K562 (cell line): ENCODE measurements around the gene NSUN2. TPM values are rescaled to one million over a fixed set of nuclear protein-coding genes. Genes with fewer than 3 reads are reported as not detected.

Source experiments
- ATAC-seq: fragments of 200-7000 bp; cut with Tn5 transposase; 3 replicates; pipeline ENCODE4 v1.9.1; 2020; ENCODE audit warnings: moderate library complexity
- BruUV-seq: library from RNA; stranded (reverse); fragments of 400-500 nt; replicated peaks from 2 replicates; lab custom pipeline; 2021; lab: Mats Ljungman, UMichigan
- CTCF ChIA-PET: fragments of 300-600 bp; formaldehyde crosslinking; extraction: SDS; loops from one replicate; lab custom pipeline; 2021; ENCODE audit warnings: low intra/inter-chr PET ratio; lab: Yijun Ruan, JAX
- POLR2A ChIA-PET: fragments of 300-600, 350-650 bp; sonication (Branson Sonifier 250); formaldehyde crosslinking; extraction: SDS; loops from one replicate; lab custom pipeline; 2021; ENCODE audit warnings: antibody characterized with exemption, inconsistent platforms; lab: Yijun Ruan, JAX
- DNase-seq, 4 experiments: peaks; one replicate each; pipeline versions ENCODE4 v3.0.0 to v3.0.0-alpha.2; 2011 to 2018; ENCODE audit warnings: low spot score in 3 of 4, mixed read lengths in 3 of 4; ENCODE audit errors: extremely low read depth in 1 of 4
- FAIRE-seq: peaks from 2 replicates; lab custom pipeline; 2011; peaks lifted over from hg19 to GRCh38; lab: Jason Lieb, UNC
- H2AFZ ChIP-seq: 2 replicates; pipeline ENCODE4 v1.6.0; 2011; ENCODE audit warnings: low read depth, low read length, control low read depth, inconsistent platforms
- H3K27ac ChIP-seq: fragments of 200-600 bp; 3 replicates; pipeline ENCODE4 v1.8.0; 2011; ENCODE audit warnings: low read depth, mild to moderate bottlenecking, control low read depth, inconsistent platforms, low read length, moderate library complexity, mixed read lengths; ENCODE audit errors: extremely low read depth
- H3K27me3 ChIP-seq, 2 experiments: fragments of 300-600 bp in 1 of 2; 2 replicates in 1 of 2; 3 replicates in 1 of 2; pipeline versions ENCODE4 v1.6.0 to v1.8.0; 2011; ENCODE audit warnings: inconsistent platforms in 2 of 2, low read length in 2 of 2, mild to moderate bottlenecking in 1 of 2, mixed read lengths in 1 of 2, moderate library complexity in 1 of 2; ENCODE audit not compliant: control insufficient read depth in 2 of 2, insufficient read depth in 2 of 2
- H3K36me3 ChIP-seq: fragments of 300-600 bp; 3 replicates; pipeline ENCODE4 v1.8.0; 2011; ENCODE audit warnings: mild to moderate bottlenecking, low read length, inconsistent platforms; ENCODE audit not compliant: control insufficient read depth, insufficient read depth
- H3K4me1 ChIP-seq, 2 experiments: fragments of 200-600 bp in 1 of 2; replicated peaks in 1 of 2; 2 replicates in 1 of 2; 3 replicates in 1 of 2; pipeline versions ENCODE4 v1.5.1 to v1.8.0; 2011; ENCODE audit warnings: inconsistent platforms in 2 of 2, low read length in 2 of 2, mild to moderate bottlenecking in 1 of 2, mixed read lengths in 1 of 2, moderate library complexity in 1 of 2; ENCODE audit not compliant: control insufficient read depth in 2 of 2, insufficient read depth in 2 of 2
- H3K4me2 ChIP-seq: 2 replicates; pipeline ENCODE4 v1.6.1; 2011; ENCODE audit warnings: low read length, control low read depth, inconsistent platforms, mixed read lengths; ENCODE audit not compliant: insufficient read depth
- H3K4me3 ChIP-seq: fragments of 200-600 bp; sonication (generic), shearing (Covaris generic); 2 replicates; pipeline ENCODE4 v1.5.1; 2016; ENCODE audit warnings: control low read depth, inconsistent platforms
- H3K79me2 ChIP-seq: fragments of 200-600 bp; 3 replicates; pipeline ENCODE4 v1.8.0; 2011; ENCODE audit warnings: low read length, inconsistent platforms; ENCODE audit not compliant: control insufficient read depth, insufficient read depth
- H3K9ac ChIP-seq, 2 experiments: 2 replicates each; pipeline versions ENCODE4 v1.6.0 to v1.6.1; 2011; ENCODE audit warnings: low read depth in 2 of 2, low read length in 2 of 2, control low read depth in 1 of 2, inconsistent platforms in 1 of 2, mild to moderate bottlenecking in 1 of 2, mixed read lengths in 1 of 2; ENCODE audit not compliant: insufficient read depth in 1 of 2
- H3K9me1 ChIP-seq: one replicate; pipeline ENCODE4 v1.6.0; 2011; ENCODE audit warnings: inconsistent platforms, mild to moderate bottlenecking, low read length, moderate library complexity; ENCODE audit not compliant: control insufficient read depth, insufficient read depth
- H3K9me3 ChIP-seq: replicated peaks from 2 replicates; pipeline ENCODE4 v1.5.1; 2011; ENCODE audit warnings: low read depth, low read length, inconsistent platforms; ENCODE audit not compliant: control insufficient read depth, insufficient read depth
- H4K20me1 ChIP-seq: replicated peaks from 2 replicates; pipeline ENCODE4 v1.6.1; 2011; ENCODE audit warnings: low read length, inconsistent platforms, mixed read lengths; ENCODE audit not compliant: control insufficient read depth, insufficient read depth
- IRF2 ChIP-seq: sonication (generic); formaldehyde crosslinking; IDR thresholded peaks from 2 replicates; pipeline ENCODE4 v1.8.1; 2022; ENCODE audit warnings: mild to moderate bottlenecking, missing genetic modification reagents
- PHB ChIP-seq: fragments of 250-450 bp; sonication (Bioruptor Pico); IDR thresholded peaks from 2 replicates; pipeline ENCODE4 v1.5.0; 2021
- PRDM10 ChIP-seq: fragments of 450-650 bp; IDR thresholded peaks from 2 replicates; pipeline ENCODE4 v1.6.1; 2018; ENCODE audit not compliant: partially characterized antibody
- THRA ChIP-seq: fragments of 450-650 bp; IDR thresholded peaks from 2 replicates; pipeline ENCODE4 v1.6.1; 2017; ENCODE audit warnings: mild to moderate bottlenecking, moderate library complexity
- ZBTB7A ChIP-seq: IDR thresholded peaks from 2 replicates; pipeline ENCODE4 v1.6.1; 2011; ENCODE audit warnings: low read depth, mild to moderate bottlenecking, low read length, moderate library complexity, borderline replicate concordance; ENCODE audit not compliant: control insufficient read depth
- ZC3H4 ChIP-seq: sonication (generic); formaldehyde crosslinking; IDR thresholded peaks from 2 replicates; pipeline ENCODE4 v1.9.0; 2021; ENCODE audit warnings: missing genetic modification reagents, borderline replicate concordance
- ZNF780A ChIP-seq: fragments of 250-450 bp; sonication (Bioruptor Pico); IDR thresholded peaks from 2 replicates; pipeline ENCODE4 v1.5.0; 2021; ENCODE audit warnings: mild to moderate bottlenecking
- WGBS: fragments of 100-300 bp; shearing (Covaris generic); methylation state at CpG from one replicate; pipeline ENCODE4 v1.1.6; 2016; ENCODE audit warnings: low coverage, mixed read lengths; ENCODE audit not compliant: insufficient coverage; ENCODE audit errors: missing lambda C conversion rate; 5-methylcytosine and 5-hydroxymethylcytosine counted together
- in situ Hi-C: fragments of 300-500 bp; cut with MboI; formaldehyde crosslinking; loops from 4 replicates; pipeline ENCODE4 v1.15.0; 2018; ENCODE audit warnings: inconsistent platforms, mixed read lengths
- intact Hi-C: fragments of 100-400 bp; cut with micrococcal nuclease; formaldehyde crosslinking; loops from 2 replicates; pipeline ENCODE4 v1.14.2; 2022
- polyA plus RNA-seq, 8 experiments: library from polyadenylated mRNA; depleted of rRNA in 4 of 8; stranded (reverse) in 5 of 8; unstranded in 3 of 8; fragments of >200 nt; fragmentation: Nextera tagmentation in 2 of 8; fragmentation: Illumina TruSeq in 1 of 8; extraction: Ambion mirVana in 2 of 8; extraction: Trizol in 1 of 8; gene quantifications; 2 replicates each; pipeline versions ENCODE4 v1.2.1 to v1.2.3, GENCODE V29; 2011 to 2014; ENCODE audit warnings: inconsistent platforms in 1 of 8, missing spikeins in 1 of 8
- total RNA-seq, 7 experiments: library from RNA; depleted of rRNA in 6 of 7; stranded (reverse); fragments of >200 nt in 6 of 7; fragmentation: Illumina TruSeq in 2 of 7; extraction: Trizol in 2 of 7; gene quantifications; 2 replicates each; pipeline versions ENCODE4 v1.2.1 to v1.2.3, GENCODE V29; 2011 to 2021; ENCODE audit warnings: low replicate concordance in 1 of 7
- TF ChIP-seq, protein P1 (sequence below): sonication (generic); formaldehyde crosslinking; IDR thresholded peaks from 2 replicates; pipeline ENCODE4 v1.8.0; 2022; ENCODE audit warnings: mild to moderate bottlenecking, missing genetic modification reagents

Gene NSUN2
- total and polyA plus RNA-seq, 9 of the 15 experiments (the other 6 are each of a cell fraction or from before 2014, with no cell fraction given) = 9.2 to 167 (median 127) TPM

DNA sequence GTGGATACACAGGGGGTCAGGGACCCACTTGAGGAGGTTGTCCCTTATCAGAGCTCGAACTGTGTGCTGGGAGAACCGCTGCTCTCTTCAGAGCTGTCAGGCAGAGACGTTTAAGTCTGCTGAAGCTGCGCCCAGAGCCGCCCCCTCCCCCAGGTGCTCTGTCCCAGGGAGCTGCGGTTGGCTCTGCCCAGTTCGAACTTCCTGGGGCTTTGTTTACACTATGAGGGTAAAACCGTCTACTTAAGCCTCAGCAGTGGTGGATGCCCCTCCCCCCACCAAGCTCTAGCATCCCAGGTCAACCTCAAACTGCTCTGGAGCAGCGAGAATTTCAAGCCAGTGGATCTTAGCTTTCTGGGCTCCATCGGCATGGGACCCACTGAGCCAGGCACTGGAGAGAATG is 16.3 kb upstream of the NSUN2 start:
- TF ChIP-seq PRDM10 (no peak), ZNF780A (no peak), THRA (no peak), ZC3H4 (CRISPR knock-in tag) (no peak), IRF2 (CRISPR knock-in tag) (no peak), PHB (no peak), ZBTB7A (0 out of 2 replicates have a peak, but pooled peaks have one; percentile 26)
- TF ChIP-seq, protein P1, sequence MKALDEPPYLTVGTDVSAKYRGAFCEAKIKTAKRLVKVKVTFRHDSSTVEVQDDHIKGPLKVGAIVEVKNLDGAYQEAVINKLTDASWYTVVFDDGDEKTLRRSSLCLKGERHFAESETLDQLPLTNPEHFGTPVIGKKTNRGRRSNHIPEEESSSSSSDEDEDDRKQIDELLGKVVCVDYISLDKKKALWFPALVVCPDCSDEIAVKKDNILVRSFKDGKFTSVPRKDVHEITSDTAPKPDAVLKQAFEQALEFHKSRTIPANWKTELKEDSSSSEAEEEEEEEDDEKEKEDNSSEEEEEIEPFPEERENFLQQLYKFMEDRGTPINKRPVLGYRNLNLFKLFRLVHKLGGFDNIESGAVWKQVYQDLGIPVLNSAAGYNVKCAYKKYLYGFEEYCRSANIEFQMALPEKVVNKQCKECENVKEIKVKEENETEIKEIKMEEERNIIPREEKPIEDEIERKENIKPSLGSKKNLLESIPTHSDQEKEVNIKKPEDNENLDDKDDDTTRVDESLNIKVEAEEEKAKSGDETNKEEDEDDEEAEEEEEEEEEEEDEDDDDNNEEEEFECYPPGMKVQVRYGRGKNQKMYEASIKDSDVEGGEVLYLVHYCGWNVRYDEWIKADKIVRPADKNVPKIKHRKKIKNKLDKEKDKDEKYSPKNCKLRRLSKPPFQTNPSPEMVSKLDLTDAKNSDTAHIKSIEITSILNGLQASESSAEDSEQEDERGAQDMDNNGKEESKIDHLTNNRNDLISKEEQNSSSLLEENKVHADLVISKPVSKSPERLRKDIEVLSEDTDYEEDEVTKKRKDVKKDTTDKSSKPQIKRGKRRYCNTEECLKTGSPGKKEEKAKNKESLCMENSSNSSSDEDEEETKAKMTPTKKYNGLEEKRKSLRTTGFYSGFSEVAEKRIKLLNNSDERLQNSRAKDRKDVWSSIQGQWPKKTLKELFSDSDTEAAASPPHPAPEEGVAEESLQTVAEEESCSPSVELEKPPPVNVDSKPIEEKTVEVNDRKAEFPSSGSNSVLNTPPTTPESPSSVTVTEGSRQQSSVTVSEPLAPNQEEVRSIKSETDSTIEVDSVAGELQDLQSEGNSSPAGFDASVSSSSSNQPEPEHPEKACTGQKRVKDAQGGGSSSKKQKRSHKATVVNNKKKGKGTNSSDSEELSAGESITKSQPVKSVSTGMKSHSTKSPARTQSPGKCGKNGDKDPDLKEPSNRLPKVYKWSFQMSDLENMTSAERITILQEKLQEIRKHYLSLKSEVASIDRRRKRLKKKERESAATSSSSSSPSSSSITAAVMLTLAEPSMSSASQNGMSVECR (CRISPR knock-in tag) = no peak
- TF ChIP-seq, all 486 proteins: peak for 1
- BruUV-seq = no TSS peak
- Histone ChIP-seq H3K9me1 (peaks cover 6% of the 10 kb centered on the region), H3K36me3 (peaks cover 15% of the 10 kb centered on the region; the same call in 2 of the 3 replicates), H3K4me3 (no peak overlapping the region), H3K4me2 (peak overlapping the region; percentile 50), H3K27me3 (no peaks in the 10 kb centered on the region), H3K4me1 (peaks cover 10 to 11% of the 10 kb centered on the region in 2 experiments), H2AFZ (peak overlapping the region; percentile 43), H3K9ac (peak overlapping the region in 1 of 2 experiments; percentile 58; a peak in 2 of 4 replicates), H4K20me1 (peaks cover 2% of the 10 kb centered on the region; the same call in 1 of the 2 replicates), H3K27ac (peak overlapping the region; percentile 3; the same call in 2 of the 3 replicates), H3K9me3 (no peaks in the 10 kb centered on the region), H3K79me2 (peaks cover 3% of the 10 kb centered on the region; the same call in 2 of the 3 replicates)
- intact Hi-C loops = no loop called here
- in situ Hi-C loops = no loop called here
- POLR2A ChIA-PET = interaction anchor here (0.7 to 1.2 kb wide), 3 partner anchors 14 to 24 kb away, joined by 3 to 4 read pairs (median 3); no protein-coding TSS in a partner anchor
- 33% methylated on average over 10 of the region's 10 CpGs for WGBS
- CTCF ChIA-PET = no interaction called here
- FAIRE-seq (no peak), ATAC-seq (peak; percentile 80), DNase-seq (peak in 1 of 4 experiments; percentile 49)
